Activated CD8-positive, alpha-beta memory T cell treated with anti-CD3 and anti-CD28 coated beads for 48 hours (primary cell): ENCODE results near the gene KRTAP20-4.

Experiments
- DNase-seq, 3 experiments: peaks; one replicate each; pipeline ENCODE4 v3.0.0-alpha.2; 2020; ENCODE audit warnings: low read depth in 2 of 3, low spot score in 2 of 3

Gene KRTAP20-4

DNA sequence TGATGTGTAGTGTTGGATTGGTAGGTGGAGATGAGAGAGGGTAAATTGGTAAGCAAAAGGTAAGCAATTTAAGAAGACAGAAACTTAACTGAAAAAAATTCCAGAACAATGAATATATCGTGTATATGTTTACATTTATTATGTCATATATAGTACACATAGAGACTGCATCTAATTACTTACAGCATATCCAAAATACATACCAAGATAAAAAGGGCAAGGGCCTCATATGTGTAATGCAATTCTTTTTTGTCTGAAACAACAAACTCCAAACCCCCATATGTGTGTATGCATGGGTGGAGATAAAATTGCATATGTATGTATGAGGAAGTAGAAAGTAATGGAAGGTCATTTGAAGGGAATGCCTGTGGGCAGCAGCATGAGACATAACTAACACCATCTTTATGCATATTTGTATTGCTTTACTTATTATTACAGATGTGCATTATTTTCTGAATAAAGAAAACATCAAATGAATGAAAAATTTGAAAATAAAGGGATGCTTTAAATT is 26.5 kb downstream of the KRTAP20-4 start:
- no peak for DNase-seq

DNA sequence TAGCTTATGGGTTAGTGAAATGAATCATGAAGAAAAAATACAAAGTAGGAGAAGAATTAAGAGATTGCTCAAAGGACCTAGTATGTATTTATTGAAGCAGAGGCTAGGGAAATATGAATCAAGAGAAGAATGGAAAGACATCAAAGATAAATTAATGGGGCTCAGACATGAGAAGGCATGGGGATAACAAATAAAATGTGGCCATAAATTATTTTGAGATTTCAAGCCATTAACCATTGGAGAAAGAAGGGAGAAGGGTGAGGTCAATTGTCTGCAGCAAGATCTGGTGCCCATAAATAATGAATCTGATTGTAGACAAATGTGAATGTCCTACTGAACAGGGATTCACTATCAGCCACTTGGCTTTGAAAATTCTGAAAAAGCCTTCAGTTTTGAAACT is 32.5 kb downstream of the KRTAP20-4 start:
- DNase-seq: no peak

DNA sequence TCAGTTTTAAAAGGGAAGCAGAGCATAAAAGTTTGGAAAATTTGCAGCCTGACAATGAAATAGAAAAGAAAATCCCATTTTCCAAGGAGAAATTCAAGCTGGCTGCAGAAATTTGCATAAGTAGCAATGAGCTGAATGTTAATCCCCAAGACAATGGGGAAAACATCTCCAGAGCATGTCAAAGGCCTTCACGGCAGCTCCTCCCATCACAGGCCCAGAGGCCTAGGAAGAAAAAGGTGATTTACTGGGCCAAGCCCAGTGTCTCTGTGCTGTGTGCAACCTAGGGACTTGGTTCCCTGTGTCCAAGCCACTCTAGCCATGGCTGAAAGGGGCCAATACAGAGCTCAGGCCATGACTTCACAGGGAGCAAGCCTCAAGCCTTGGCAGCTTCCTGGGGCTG is 48.3 kb downstream of the KRTAP20-4 start:
- DNase-seq: no peak
